K562 (cell line): ENCODE measurements around the gene ARL10. TPM values are rescaled to one million over a fixed set of nuclear protein-coding genes. Genes with fewer than 3 reads are reported as not detected.

Source experiments
- ARID2 ChIP-seq: fragments of 450-650 bp; IDR thresholded peaks from 2 replicates; pipeline ENCODE4 v1.6.1; 2017; ENCODE audit warnings: antibody characterized with exemption, mild to moderate bottlenecking
- DDX20 ChIP-seq: fragments of 450-650 bp; IDR thresholded peaks from 2 replicates; pipeline ENCODE4 v1.6.1; 2016; ENCODE audit warnings: missing genetic modification characterization, low read depth, mild to moderate bottlenecking, missing compliant biosample characterization, moderate library complexity
- DNMT1 ChIP-seq: fragments of 450-650 bp; IDR thresholded peaks from 2 replicates; pipeline ENCODE4 v1.6.1; 2016; ENCODE audit warnings: antibody characterized with exemption, mild to moderate bottlenecking
- EZH2 ChIP-seq: IDR thresholded peaks from 2 replicates; pipeline ENCODE4 v1.6.1; 2012; ENCODE audit warnings: low read depth, mild to moderate bottlenecking, inconsistent platforms, low read length, borderline replicate concordance
- HDAC8 ChIP-seq: fragments of 450-650 bp; IDR thresholded peaks from 2 replicates; pipeline ENCODE4 v1.6.1; 2016; ENCODE audit warnings: mild to moderate bottlenecking, missing genetic modification characterization, moderate library complexity, missing compliant biosample characterization
- TCF3 ChIP-seq: sonication (generic); formaldehyde crosslinking; IDR thresholded peaks from 2 replicates; pipeline ENCODE4 v1.4.0; 2020; ENCODE audit warnings: mild to moderate bottlenecking, missing genetic modification reagents
- TEAD2 ChIP-seq: fragments of 450-650 bp; IDR thresholded peaks from 2 replicates; pipeline ENCODE4 v1.6.1; 2016; ENCODE audit warnings: missing genetic modification characterization, control low read depth, missing compliant biosample characterization
- WHSC1 ChIP-seq: IDR thresholded peaks from one replicate; pipeline ENCODE4 v1.6.1; 2012; ENCODE audit warnings: low read length, control low read depth, inconsistent platforms
- ZNF274 ChIP-seq: IDR thresholded peaks from 2 replicates; pipeline ENCODE4 v1.6.1; 2011; ENCODE audit warnings: low read depth, mild to moderate bottlenecking, low read length, moderate library complexity, borderline replicate concordance
- polyA plus RNA-seq, 8 experiments: library from polyadenylated mRNA; depleted of rRNA in 4 of 8; stranded (reverse) in 5 of 8; unstranded in 3 of 8; fragments of >200 nt; fragmentation: Nextera tagmentation in 2 of 8; fragmentation: Illumina TruSeq in 1 of 8; extraction: Ambion mirVana in 2 of 8; extraction: Trizol in 1 of 8; gene quantifications; 2 replicates each; pipeline versions ENCODE4 v1.2.1 to v1.2.3, GENCODE V29; 2011 to 2014; ENCODE audit warnings: inconsistent platforms in 1 of 8, missing spikeins in 1 of 8
- total RNA-seq, 7 experiments: library from RNA; depleted of rRNA in 6 of 7; stranded (reverse); fragments of >200 nt in 6 of 7; fragmentation: Illumina TruSeq in 2 of 7; extraction: Trizol in 2 of 7; gene quantifications; 2 replicates each; pipeline versions ENCODE4 v1.2.1 to v1.2.3, GENCODE V29; 2011 to 2021; ENCODE audit warnings: low replicate concordance in 1 of 7
- TF ChIP-seq, protein P1 (sequence below): fragments of 250-450 bp; sonication (Bioruptor Pico); IDR thresholded peaks from 2 replicates; pipeline ENCODE4 v1.4.0; 2020; ENCODE audit warnings: mild to moderate bottlenecking, moderate library complexity
- TF ChIP-seq, protein P2 (sequence below), 3 experiments: fragments of 200-800 bp in 1 of 3; sonication (Bioruptor generic) in 1 of 3; sonication (generic) in 1 of 3; formaldehyde crosslinking in 1 of 3; IDR thresholded peaks; 2 replicates each; pipeline versions ENCODE4 v1.6.1 to v1.8.0; 2016 to 2022; ENCODE audit warnings: mild to moderate bottlenecking in 2 of 3, missing compliant biosample characterization in 2 of 3, missing genetic modification characterization in 2 of 3, missing genetic modification reagents in 1 of 3
- TF ChIP-seq, protein P3 (sequence below), 2 experiments: fragments of 450-650 bp; conservative IDR thresholded peaks; 2 replicates each; pipeline ENCODE4 v1.6.1; 2017; ENCODE audit warnings: mild to moderate bottlenecking in 2 of 2, moderate library complexity in 2 of 2
- TF ChIP-seq, protein P4 (sequence below): fragments of 150-350 bp; IDR thresholded peaks from 2 replicates; pipeline ENCODE4 v1.6.1; 2014; ENCODE audit warnings: low read depth, mild to moderate bottlenecking, low read length, borderline replicate concordance
- TF ChIP-seq, protein P5 (sequence below): fragments of 250-450 bp; sonication (Bioruptor Pico); IDR thresholded peaks from 2 replicates; pipeline ENCODE4 v1.8.0; 2022; ENCODE audit warnings: moderate library complexity, mild to moderate bottlenecking, inconsistent platforms

Gene ARL10
- total and polyA plus RNA-seq, 9 of the 15 experiments (the other 6 are each of a cell fraction or from before 2014, with no cell fraction given), result under 0.01 to 0.40 (median 0.34) TPM; not detected in 3

DNA sequence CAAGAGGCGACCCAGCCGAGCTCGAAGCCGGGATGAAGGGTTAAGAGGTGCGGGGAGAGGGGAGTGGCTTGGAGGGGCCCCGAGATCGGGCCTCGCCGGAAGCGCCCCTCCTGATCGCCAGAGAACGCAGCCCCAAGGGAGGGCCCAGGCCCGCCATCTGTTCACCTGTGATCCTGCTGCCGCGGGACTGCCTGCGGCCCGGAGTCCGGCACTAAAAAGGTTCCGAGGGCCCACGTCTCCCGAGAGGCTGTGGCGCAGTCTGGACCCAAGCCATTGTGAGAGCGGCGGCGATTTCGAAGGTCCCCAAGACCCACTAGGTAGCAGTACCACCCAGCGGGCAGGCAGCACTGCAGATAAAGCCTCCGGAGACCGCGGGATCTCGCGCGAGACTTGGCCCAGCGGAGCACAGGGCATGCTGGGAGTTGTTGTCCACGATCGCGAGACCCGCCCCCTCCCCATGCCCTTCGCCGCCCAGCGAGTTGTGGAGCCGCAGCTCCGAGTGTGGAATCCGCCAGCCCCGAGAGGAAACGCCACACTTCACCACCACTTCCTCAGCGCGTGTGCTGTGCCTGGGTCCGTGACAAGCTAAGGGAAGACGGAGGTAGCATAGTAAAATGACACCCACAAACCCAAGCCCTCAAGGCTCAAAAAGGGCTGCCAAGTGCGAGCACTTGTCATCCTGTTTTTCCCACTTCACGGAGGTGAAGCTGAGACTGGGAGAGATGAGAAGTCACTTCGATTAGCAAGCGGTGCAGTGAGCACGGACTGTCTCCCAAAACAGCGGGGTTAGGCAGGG lies 3.7 kb upstream of the ARL10 start, which contains the start of gene KIAA1191 (continued):
- TF ChIP-seq, protein P1, sequence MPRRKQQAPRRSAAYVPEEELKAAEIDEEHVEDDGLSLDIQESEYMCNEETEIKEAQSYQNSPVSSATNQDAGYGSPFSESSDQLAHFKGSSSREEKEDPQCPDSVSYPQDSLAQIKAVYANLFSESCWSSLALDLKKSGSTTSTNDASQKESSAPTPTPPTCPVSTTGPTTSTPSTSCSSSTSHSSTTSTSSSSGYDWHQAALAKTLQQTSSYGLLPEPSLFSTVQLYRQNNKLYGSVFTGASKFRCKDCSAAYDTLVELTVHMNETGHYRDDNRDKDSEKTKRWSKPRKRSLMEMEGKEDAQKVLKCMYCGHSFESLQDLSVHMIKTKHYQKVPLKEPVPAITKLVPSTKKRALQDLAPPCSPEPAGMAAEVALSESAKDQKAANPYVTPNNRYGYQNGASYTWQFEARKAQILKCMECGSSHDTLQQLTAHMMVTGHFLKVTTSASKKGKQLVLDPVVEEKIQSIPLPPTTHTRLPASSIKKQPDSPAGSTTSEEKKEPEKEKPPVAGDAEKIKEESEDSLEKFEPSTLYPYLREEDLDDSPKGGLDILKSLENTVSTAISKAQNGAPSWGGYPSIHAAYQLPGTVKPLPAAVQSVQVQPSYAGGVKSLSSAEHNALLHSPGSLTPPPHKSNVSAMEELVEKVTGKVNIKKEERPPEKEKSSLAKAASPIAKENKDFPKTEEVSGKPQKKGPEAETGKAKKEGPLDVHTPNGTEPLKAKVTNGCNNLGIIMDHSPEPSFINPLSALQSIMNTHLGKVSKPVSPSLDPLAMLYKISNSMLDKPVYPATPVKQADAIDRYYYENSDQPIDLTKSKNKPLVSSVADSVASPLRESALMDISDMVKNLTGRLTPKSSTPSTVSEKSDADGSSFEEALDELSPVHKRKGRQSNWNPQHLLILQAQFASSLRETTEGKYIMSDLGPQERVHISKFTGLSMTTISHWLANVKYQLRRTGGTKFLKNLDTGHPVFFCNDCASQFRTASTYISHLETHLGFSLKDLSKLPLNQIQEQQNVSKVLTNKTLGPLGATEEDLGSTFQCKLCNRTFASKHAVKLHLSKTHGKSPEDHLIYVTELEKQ (CRISPR knock-in tag), result no peak
- TF ChIP-seq WHSC1, result no peak
- no peak for TF ChIP-seq DNMT1
- TF ChIP-seq, protein P2, sequence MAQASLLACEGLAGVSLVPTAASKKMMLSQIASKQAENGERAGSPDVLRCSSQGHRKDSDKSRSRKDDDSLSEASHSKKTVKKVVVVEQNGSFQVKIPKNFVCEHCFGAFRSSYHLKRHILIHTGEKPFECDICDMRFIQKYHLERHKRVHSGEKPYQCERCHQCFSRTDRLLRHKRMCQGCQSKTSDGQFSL (CRISPR knock-in tag; IDR thresholded peaks at IDR 0.05), result no peak
- TF ChIP-seq, protein P2 (tag; IDR thresholded peaks at IDR 0.05), result no peak; a peak in 1 of 4 replicates
- no peak for TF ChIP-seq ZNF274
- TF ChIP-seq, protein P3, sequence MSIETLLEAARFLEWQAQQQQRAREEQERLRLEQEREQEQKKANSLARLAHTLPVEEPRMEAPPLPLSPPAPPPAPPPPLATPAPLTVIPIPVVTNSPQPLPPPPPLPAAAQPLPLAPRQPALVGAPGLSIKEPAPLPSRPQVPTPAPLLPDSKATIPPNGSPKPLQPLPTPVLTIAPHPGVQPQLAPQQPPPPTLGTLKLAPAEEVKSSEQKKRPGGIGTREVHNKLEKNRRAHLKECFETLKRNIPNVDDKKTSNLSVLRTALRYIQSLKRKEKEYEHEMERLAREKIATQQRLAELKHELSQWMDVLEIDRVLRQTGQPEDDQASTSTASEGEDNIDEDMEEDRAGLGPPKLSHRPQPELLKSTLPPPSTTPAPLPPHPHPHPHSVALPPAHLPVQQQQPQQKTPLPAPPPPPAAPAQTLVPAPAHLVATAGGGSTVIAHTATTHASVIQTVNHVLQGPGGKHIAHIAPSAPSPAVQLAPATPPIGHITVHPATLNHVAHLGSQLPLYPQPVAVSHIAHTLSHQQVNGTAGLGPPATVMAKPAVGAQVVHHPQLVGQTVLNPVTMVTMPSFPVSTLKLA (conservative IDR thresholded peaks at IDR 0.05), result peak; percentile 47 to 72; a peak in 2 of 4 replicates
- TF ChIP-seq, protein P4, sequence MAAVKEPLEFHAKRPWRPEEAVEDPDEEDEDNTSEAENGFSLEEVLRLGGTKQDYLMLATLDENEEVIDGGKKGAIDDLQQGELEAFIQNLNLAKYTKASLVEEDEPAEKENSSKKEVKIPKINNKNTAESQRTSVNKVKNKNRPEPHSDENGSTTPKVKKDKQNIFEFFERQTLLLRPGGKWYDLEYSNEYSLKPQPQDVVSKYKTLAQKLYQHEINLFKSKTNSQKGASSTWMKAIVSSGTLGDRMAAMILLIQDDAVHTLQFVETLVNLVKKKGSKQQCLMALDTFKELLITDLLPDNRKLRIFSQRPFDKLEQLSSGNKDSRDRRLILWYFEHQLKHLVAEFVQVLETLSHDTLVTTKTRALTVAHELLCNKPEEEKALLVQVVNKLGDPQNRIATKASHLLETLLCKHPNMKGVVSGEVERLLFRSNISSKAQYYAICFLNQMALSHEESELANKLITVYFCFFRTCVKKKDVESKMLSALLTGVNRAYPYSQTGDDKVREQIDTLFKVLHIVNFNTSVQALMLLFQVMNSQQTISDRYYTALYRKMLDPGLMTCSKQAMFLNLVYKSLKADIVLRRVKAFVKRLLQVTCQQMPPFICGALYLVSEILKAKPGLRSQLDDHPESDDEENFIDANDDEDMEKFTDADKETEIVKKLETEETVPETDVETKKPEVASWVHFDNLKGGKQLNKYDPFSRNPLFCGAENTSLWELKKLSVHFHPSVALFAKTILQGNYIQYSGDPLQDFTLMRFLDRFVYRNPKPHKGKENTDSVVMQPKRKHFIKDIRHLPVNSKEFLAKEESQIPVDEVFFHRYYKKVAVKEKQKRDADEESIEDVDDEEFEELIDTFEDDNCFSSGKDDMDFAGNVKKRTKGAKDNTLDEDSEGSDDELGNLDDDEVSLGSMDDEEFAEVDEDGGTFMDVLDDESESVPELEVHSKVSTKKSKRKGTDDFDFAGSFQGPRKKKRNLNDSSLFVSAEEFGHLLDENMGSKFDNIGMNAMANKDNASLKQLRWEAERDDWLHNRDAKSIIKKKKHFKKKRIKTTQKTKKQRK, result no peak
- no peak for TF ChIP-seq HDAC8 (tag)
- TF ChIP-seq EZH2, result no peak
- TF ChIP-seq, protein P5, sequence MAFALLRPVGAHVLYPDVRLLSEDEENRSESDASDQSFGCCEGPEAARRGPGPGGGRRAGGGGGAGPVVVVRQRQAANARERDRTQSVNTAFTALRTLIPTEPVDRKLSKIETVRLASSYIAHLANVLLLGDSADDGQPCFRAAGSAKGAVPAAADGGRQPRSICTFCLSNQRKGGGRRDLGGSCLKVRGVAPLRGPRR (CRISPR knock-in tag), result 0 out of 2 replicates have a peak, but pooled peaks have one; percentile 15
- no peak for TF ChIP-seq TEAD2 (tag)
- 0 out of 2 replicates have a peak, but pooled peaks have one; percentile 19 for TF ChIP-seq TCF3 (CRISPR knock-in tag)
- TF ChIP-seq DDX20 (tag), result no peak
- TF ChIP-seq ARID2, result no peak
